A549 (cell line): Measurements from ENCODE around the gene JAKMIP1. TPM values are rescaled to one million over a fixed set of nuclear protein-coding genes. Genes with fewer than 3 reads are reported as not detected.

Source experiments
- ATAC-seq, 2 experiments: fragments of 200-7000 bp in 1 of 2; fragments of >200 bp in 1 of 2; cut with Nextera tagmentation in 1 of 2; cut with Tn5 transposase in 1 of 2; 3 replicates each; pipeline versions ENCODE4 v1.8.0 to v1.9.1; 2018 to 2020; ENCODE audit warnings: mild to moderate bottlenecking in 1 of 2, moderate library complexity in 1 of 2
- CTCF ChIA-PET: fragments of 300-600 bp; sonication (Branson Sonifier 250); formaldehyde crosslinking; extraction: SDS; loops from one replicate; lab custom pipeline; 2021; ENCODE audit warnings: antibody characterized with exemption, inconsistent platforms; lab: Yijun Ruan, JAX
- POLR2A ChIA-PET: fragments of 350-600 bp; formaldehyde crosslinking; extraction: SDS; loops from one replicate; lab custom pipeline; 2021; ENCODE audit warnings: antibody characterized with exemption, inconsistent platforms; lab: Yijun Ruan, JAX
- DNase-seq, 2 experiments: peaks; one replicate each; pipeline versions ENCODE4 v3.0.0 to v3.0.0-alpha.2; 2011 to 2016; ENCODE audit warnings: low read depth in 1 of 2, low spot score in 1 of 2
- FAIRE-seq: peaks from 2 replicates; lab custom pipeline; 2011; peaks lifted over from hg19 to GRCh38; lab: Jason Lieb, UNC
- H3K27ac ChIP-seq, 2 experiments: fragments of >200 bp; sonication (Bioruptor Twin); formaldehyde crosslinking; 3 replicates each; pipeline ENCODE4 v1.5.1; 2016 to 2017
- H3K4me1 ChIP-seq: fragments of >200 bp; sonication (Bioruptor Twin); formaldehyde crosslinking; 3 replicates; pipeline ENCODE4 v1.6.1; 2016
- H3K4me2 ChIP-seq: fragments of >200 bp; sonication (Bioruptor Twin); formaldehyde crosslinking; 3 replicates; pipeline ENCODE4 v1.6.1; 2016
- H3K4me3 ChIP-seq: fragments of >200 bp; sonication (Bioruptor Twin); formaldehyde crosslinking; 3 replicates; pipeline ENCODE4 v1.5.1; 2016
- H3K9me3 ChIP-seq: fragments of >200 bp; sonication (Bioruptor Twin); formaldehyde crosslinking; 3 replicates; pipeline ENCODE4 v1.6.1; 2016
- ATOH8 ChIP-seq: fragments of 250-450 bp; sonication (Bioruptor Pico); IDR thresholded peaks from 2 replicates; pipeline ENCODE4 v1.5.0; 2020; ENCODE audit warnings: low read depth, mild to moderate bottlenecking, moderate library complexity
- BHLHE40 ChIP-seq: IDR thresholded peaks from 2 replicates; pipeline ENCODE4 v1.6.1; 2012; ENCODE audit warnings: low read depth, low read length, inconsistent platforms
- CBX2 ChIP-seq: fragments of 200-600 bp; sonication (generic); IDR thresholded peaks from 2 replicates; pipeline ENCODE4 v1.6.1; 2016; ENCODE audit warnings: low read depth, mild to moderate bottlenecking, borderline replicate concordance
- CHD4 ChIP-seq: fragments of 200-600 bp; sonication (generic); IDR thresholded peaks from 2 replicates; pipeline ENCODE4 v1.6.1; 2016; ENCODE audit warnings: antibody characterized with exemption, mild to moderate bottlenecking, borderline replicate concordance
- CTCF ChIP-seq: fragments of >200 bp; sonication (Bioruptor Twin); formaldehyde crosslinking; IDR thresholded peaks from 3 replicates; pipeline ENCODE4 v1.5.1; 2016
- EHMT2 ChIP-seq: fragments of 200-600 bp; sonication (generic); IDR thresholded peaks from 2 replicates; pipeline ENCODE4 v1.6.1; 2016; ENCODE audit warnings: antibody characterized with exemption, low read depth, mild to moderate bottlenecking, moderate library complexity
- ELK1 ChIP-seq: fragments of 150-350 bp; IDR thresholded peaks from 2 replicates; pipeline ENCODE4 v1.6.1; 2014; ENCODE audit warnings: low read depth, mild to moderate bottlenecking, low read length
- FOSL2 ChIP-seq, 2 experiments: fragments of 450-650 bp in 1 of 2; fragments of >200 bp in 1 of 2; sonication (Bioruptor Twin) in 1 of 2; formaldehyde crosslinking; IDR thresholded peaks; 2 replicates each; pipeline versions ENCODE4 v1.5.0 to v1.6.1; 2016 to 2020; ENCODE audit warnings: mild to moderate bottlenecking in 1 of 2, moderate library complexity in 1 of 2
- GATA3 ChIP-seq: IDR thresholded peaks from 2 replicates; pipeline ENCODE4 v1.6.1; 2012; ENCODE audit warnings: borderline replicate concordance
- HDAC2 ChIP-seq: fragments of 200-600 bp; sonication (generic); IDR thresholded peaks from 2 replicates; pipeline ENCODE4 v1.6.1; 2016
- HES2 ChIP-seq: fragments of >200 bp; sonication (Bioruptor Twin); formaldehyde crosslinking; IDR thresholded peaks from 2 replicates; pipeline ENCODE4 v1.6.1; 2016
- HOXB5 ChIP-seq: fragments of 250-450 bp; sonication (Bioruptor Pico); IDR thresholded peaks from 2 replicates; pipeline ENCODE4 v1.5.0; 2020; ENCODE audit warnings: mild to moderate bottlenecking, moderate library complexity
- KDM1A ChIP-seq: fragments of 200-600 bp; sonication (generic); IDR thresholded peaks from 2 replicates; pipeline ENCODE4 v1.6.1; 2016; ENCODE audit warnings: low read depth, mild to moderate bottlenecking
- PHF8 ChIP-seq: fragments of 200-600 bp; sonication (generic); IDR thresholded peaks from 2 replicates; pipeline ENCODE4 v1.6.1; 2016; ENCODE audit warnings: low read depth, mild to moderate bottlenecking, antibody characterized with exemption, moderate library complexity, borderline replicate concordance
- POLR2AphosphoS2 ChIP-seq: conservative IDR thresholded peaks from 2 replicates; pipeline ENCODE4 v1.6.1; 2012; ENCODE audit warnings: low read length, improper control_type of control experiment, inconsistent platforms
- RAD21 ChIP-seq, 2 experiments: fragments of >200 bp in 1 of 2; sonication (Bioruptor Twin) in 1 of 2; formaldehyde crosslinking in 1 of 2; IDR thresholded peaks in 1 of 2; conservative IDR thresholded peaks in 1 of 2; 2 replicates in 1 of 2; 3 replicates in 1 of 2; pipeline ENCODE4 v1.6.1; 2012 to 2018; ENCODE audit warnings: inconsistent platforms in 1 of 2
- RCOR1 ChIP-seq: fragments of 150-350 bp; IDR thresholded peaks from 2 replicates; pipeline ENCODE4 v1.6.1; 2014; ENCODE audit warnings: antibody characterized with exemption, low read length, low read depth
- RFX5 ChIP-seq: fragments of 450-650 bp; IDR thresholded peaks from 2 replicates; pipeline ENCODE4 v1.7.1; 2014; ENCODE audit warnings: antibody characterized with exemption, mild to moderate bottlenecking, moderate library complexity
- RNF2 ChIP-seq: fragments of 200-600 bp; sonication (generic); IDR thresholded peaks from 2 replicates; pipeline ENCODE4 v1.6.1; 2016; ENCODE audit warnings: low read depth, mild to moderate bottlenecking, antibody characterized with exemption, moderate library complexity, borderline replicate concordance
- SREBF2 ChIP-seq: fragments of 450-650 bp; IDR thresholded peaks from 2 replicates; pipeline ENCODE4 v1.6.1; 2014; ENCODE audit warnings: mild to moderate bottlenecking, moderate library complexity
- ZC3H11A ChIP-seq: fragments of 450-650 bp; IDR thresholded peaks from 2 replicates; pipeline ENCODE4 v1.6.1; 2014; ENCODE audit warnings: antibody characterized with exemption, mild to moderate bottlenecking
- WGBS: methylation state at CpG from one replicate; pipeline ENCODE4 v1.1.6; 2017; ENCODE audit errors: missing lambda C conversion rate; 5-methylcytosine and 5-hydroxymethylcytosine counted together
- polyA plus RNA-seq, 4 experiments: library from polyadenylated mRNA; depleted of rRNA in 3 of 4; stranded (reverse); fragments of >200 nt; fragmentation: RNase III in 1 of 4; extraction: RNeasy Plus Mini Kit Qiagen cat#74134 plus additional on column Dnase treatment in 1 of 4; gene quantifications; 2 replicates in 3 of 4; 3 replicates in 1 of 4; pipeline ENCODE4 v1.2.3, GENCODE V29; 2011 to 2017
- TF ChIP-seq, protein P1 (sequence below): IDR thresholded peaks from 2 replicates; pipeline ENCODE4 v1.6.1; 2012; ENCODE audit warnings: low read depth, borderline replicate concordance

JAKMIP1 gene
- polyA plus RNA-seq, 2 of the 4 experiments (the other 2 are of a cell fraction) = not detected

DNA sequence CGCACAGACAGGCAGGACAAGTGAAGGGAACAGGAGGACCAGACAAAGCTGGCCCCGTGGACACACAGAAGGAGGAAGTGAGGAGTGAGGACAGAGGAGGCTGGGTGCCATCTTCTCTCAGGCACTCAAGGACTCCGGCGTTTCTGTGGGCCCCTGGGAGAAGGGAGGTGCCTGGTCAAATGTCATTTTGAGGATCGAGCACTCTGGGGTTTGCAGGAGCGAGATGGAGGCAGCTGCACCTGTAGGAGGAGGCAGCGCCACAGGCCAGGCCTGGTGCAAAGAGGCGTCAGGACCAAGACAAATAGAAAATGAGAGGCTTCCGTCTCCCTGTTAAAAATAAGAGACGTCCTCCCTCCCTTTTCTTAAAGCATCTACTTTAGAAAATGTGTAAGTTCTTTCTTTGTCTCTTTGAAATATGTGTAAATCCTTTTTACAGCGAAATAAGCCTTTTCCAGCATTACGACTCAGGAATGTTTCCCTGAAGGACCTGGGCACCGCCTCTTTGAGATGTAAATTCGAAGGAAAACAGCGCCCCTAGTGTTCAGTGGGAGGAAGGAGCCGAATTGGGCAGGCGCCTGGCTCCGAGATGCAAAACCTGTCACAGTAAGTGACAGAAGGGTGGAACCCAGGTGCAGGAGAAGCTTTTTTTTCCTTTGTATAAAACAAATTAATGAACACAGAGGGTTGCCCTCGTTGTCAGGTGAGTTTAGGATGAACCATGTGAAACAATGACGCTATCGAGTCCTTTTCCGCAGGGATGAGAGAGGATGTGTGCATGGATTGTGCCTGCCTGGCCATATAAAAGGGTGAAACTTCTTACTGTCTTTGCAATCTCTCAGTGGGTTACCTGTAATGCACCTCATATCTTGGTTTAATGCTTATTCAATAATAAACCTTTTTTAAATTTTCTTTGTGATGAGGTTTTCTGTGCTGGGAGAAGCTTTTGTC lies 180.8 kb downstream of the JAKMIP1 start:
- H3K4me1 ChIP-seq = no peaks in the 10 kb centered on the region
- DNase-seq (peak; percentile 44 to 51), FAIRE-seq (no peak), ATAC-seq (peak; percentile 74 to 91; a peak in 3 of 6 replicates)
- no peak overlapping the region for H3K4me2 ChIP-seq
- TF ChIP-seq PHF8 = no peak
- no peak for TF ChIP-seq HOXB5 (CRISPR knock-in tag)
- TF ChIP-seq CTCF = peak; percentile 64
- TF ChIP-seq, protein P1, sequence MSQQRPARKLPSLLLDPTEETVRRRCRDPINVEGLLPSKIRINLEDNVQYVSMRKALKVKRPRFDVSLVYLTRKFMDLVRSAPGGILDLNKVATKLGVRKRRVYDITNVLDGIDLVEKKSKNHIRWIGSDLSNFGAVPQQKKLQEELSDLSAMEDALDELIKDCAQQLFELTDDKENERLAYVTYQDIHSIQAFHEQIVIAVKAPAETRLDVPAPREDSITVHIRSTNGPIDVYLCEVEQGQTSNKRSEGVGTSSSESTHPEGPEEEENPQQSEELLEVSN = no peak
- peak; percentile 20 to 51; a peak in 3 of 5 replicates for TF ChIP-seq RAD21 (conservative IDR thresholded peaks at IDR 0.05 in 1 of 2, IDR thresholded peaks at IDR 0.05 in 1 of 2)
- no peaks in the 10 kb centered on the region for H3K9me3 ChIP-seq
- no peak overlapping the region for H3K27ac ChIP-seq
- 36% methylated on average over 22 of the region's 22 CpGs for WGBS
- POLR2A ChIA-PET = no interaction called here
- no peak overlapping the region for H3K4me3 ChIP-seq
- CTCF ChIA-PET = interaction anchor here (0.6 to 3.1 kb wide), 14 partner anchors 8 to 1506 kb away, joined by 3 to 19 read pairs (median 5); no protein-coding TSS in a partner anchor

DNA sequence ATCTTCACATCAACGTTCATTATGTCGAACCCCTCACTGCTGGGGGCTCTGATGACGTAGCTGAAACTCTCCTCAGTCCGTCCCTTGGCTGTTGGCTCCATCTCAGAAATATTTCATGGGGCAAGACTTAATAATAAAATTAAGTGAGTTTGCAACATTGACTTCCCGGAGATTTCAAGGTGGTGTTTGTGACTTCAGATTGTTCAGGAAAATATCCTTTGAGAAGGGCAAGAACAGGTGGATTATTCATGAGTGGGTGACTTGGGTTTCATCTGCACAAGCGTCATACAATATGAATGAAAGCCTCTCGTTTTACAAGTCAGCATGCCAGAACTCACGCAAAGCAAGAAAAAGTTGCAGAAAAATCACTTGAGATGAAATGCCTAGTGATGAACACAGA lies 182.0 kb downstream of the JAKMIP1 start, which contains the start of gene C4orf50:
Gene C4orf50 (minus strand): TSS at position 101 of the 400 bp plus-strand sequence.
- H3K4me3 ChIP-seq = no peak within 1 kb of the TSS
- H3K4me2 ChIP-seq = no peak within 1 kb of the TSS
- POLR2A ChIA-PET = no interaction called here
- H3K27ac ChIP-seq = no peak within 1 kb of the TSS
- CTCF ChIA-PET = interaction anchor here (0.8 to 3.1 kb wide), 6 partner anchors 8 to 20 kb away, joined by 3 to 19 read pairs (median 4); no protein-coding TSS in a partner anchor
- WGBS = 37% methylated on average over 8 of the region's 8 CpGs
- FAIRE-seq (no peak), DNase-seq (no peak), ATAC-seq (no peak)
- H3K9me3 ChIP-seq = no peaks in the 10 kb centered on the region
- no peaks in the 10 kb centered on the region for H3K4me1 ChIP-seq
- TF ChIP-seq RNF2 (no peak), RFX5 (no peak), RCOR1 (no peak)
- TF ChIP-seq, all 56 proteins: peak for 0

DNA sequence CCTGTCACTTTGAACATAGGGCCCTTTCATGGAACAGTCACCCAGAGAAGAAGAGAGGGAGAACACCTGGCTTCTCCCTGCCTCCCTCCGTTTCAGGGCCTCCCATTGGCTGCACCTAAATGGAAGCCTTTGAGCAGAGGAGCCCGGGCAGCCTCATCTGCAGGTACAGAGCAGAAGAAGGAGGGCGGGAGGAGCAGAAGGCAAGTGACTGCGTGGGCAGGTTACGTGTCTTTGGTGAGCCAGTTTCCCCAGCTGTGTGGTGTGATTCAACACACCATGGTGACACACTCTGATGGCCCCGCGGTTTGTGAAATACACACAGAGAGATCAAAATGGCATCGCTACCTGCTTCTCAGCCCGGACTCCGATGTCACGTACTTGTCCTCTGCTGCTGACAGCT lies 182.5 kb downstream of the JAKMIP1 start:
- CTCF ChIA-PET = interaction anchor here (1.2 to 3.0 kb wide), 2 partner anchors 12 to 14 kb away, joined by 3 to 16 read pairs; no protein-coding TSS in a partner anchor
- no peak for DNase-seq

More for the DNA sequence above, 182.5 kb downstream of the JAKMIP1 start:
- H3K27ac ChIP-seq = no peak overlapping the region
- ATAC-seq (no peak), FAIRE-seq (no peak)
- H3K4me2 ChIP-seq = no peak overlapping the region
- POLR2A ChIA-PET = no interaction called here
- H3K9me3 ChIP-seq = no peaks in the 10 kb centered on the region
- 60% methylated on average over 11 of the region's 11 CpGs for WGBS
- H3K4me3 ChIP-seq = no peak overlapping the region
- no peaks in the 10 kb centered on the region for H3K4me1 ChIP-seq
- TF ChIP-seq FOSL2 (IDR thresholded peaks at IDR 0.05) (no peak), FOSL2 (CRISPR knock-in tag; IDR thresholded peaks at IDR 0.05) (no peak), SREBF2 (no peak), KDM1A (no peak), HES2 (no peak), PHF8 (no peak), RAD21 (conservative IDR thresholded peaks at IDR 0.05 in 1 of 2, IDR thresholded peaks at IDR 0.05 in 1 of 2) (no peak), RCOR1 (no peak), GATA3 (no peak), CBX2 (no peak), ATOH8 (CRISPR knock-in tag) (no peak), POLR2AphosphoS2 (no peak), EHMT2 (no peak), RFX5 (no peak), RNF2 (no peak), ZC3H11A (no peak), BHLHE40 (no peak), HDAC2 (no peak), ELK1 (no peak), CHD4 (no peak)
